AG04450 (cell line): ENCODE measurements around the gene CCDC78. TPM values are rescaled to one million over a fixed set of nuclear protein-coding genes. Genes with fewer than 3 reads are reported as not detected.
"Not testable (repeated sequence)": the region's sequence is repeated elsewhere in the genome, so short reads cannot be mapped to it uniquely, and the experiment has no call there.

Experiments
- CTCF ChIA-PET: fragments of 300-600, 350-600 bp; formaldehyde crosslinking; extraction: SDS; loops from one replicate; lab custom pipeline; 2022; ENCODE audit warnings: antibody characterized with exemption, inconsistent platforms; lab: Charles Lee
- POLR2A ChIA-PET: fragments of 350-600 bp; formaldehyde crosslinking; extraction: SDS; loops from one replicate; lab custom pipeline; 2021; ENCODE audit warnings: antibody characterized with exemption, inconsistent platforms; lab: Yijun Ruan, JAX
- DNase-seq: peaks from one replicate; pipeline ENCODE4 v3.0.0-alpha.2; 2011; ENCODE audit warnings: low read depth, low spot score
- H3K27ac ChIP-seq: one replicate; pipeline ENCODE4 v1.5.1; 2012; ENCODE audit warnings: low read depth, low read length, control low read depth
- H3K27me3 ChIP-seq: one replicate; pipeline ENCODE4 v1.6.0; 2012; ENCODE audit warnings: low read length; ENCODE audit not compliant: control insufficient read depth, insufficient read depth
- H3K4me3 ChIP-seq: 2 replicates; pipeline ENCODE4 v1.5.1; 2011; ENCODE audit warnings: mild to moderate bottlenecking, low read depth, low read length, control low read depth
- H3K9me3 ChIP-seq: 2 replicates; pipeline ENCODE4 v1.5.1; 2012; ENCODE audit warnings: low read length; ENCODE audit not compliant: control insufficient read depth, insufficient read depth
- polyA plus RNA-seq: library from polyadenylated mRNA; depleted of rRNA; stranded (reverse); fragments of >200 nt; gene quantifications from 2 replicates; pipeline ENCODE4 v1.2.3, GENCODE V29; 2011
- TF ChIP-seq, protein P1 (sequence below): IDR thresholded peaks from 2 replicates; pipeline ENCODE4 v1.5.1; 2011; ENCODE audit warnings: low read depth, low read length, control low read depth, inconsistent platforms

Gene CCDC78
- polyA plus RNA-seq, 1 experiment = 1.1 TPM

DNA sequence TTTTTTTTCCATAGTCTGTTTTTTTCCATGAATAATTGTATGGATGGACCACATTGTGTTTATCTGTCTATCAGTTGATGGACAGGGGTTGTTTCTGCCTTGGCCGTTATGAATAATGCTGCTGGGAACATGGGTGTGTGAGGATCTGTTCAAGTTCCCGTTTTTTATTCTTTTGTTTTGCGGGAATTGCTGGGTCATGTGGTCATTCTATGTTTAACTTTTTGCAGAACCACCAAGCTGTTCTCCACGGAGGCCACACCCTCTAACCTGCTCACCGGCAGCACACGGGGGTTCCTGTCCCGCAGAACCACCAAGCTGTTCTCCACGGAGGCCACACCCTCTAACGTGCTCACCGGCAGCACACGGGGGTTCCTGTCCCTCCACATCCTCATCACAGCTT is 28.4 kb upstream of the CCDC78 start:
- POLR2A ChIA-PET = no interaction called here
- CTCF ChIA-PET = no interaction called here
- Histone ChIP-seq H3K9me3 (no peaks in the 10 kb centered on the region; the same call in none of the 2 replicates), H3K27me3 (peaks cover 14% of the 10 kb centered on the region), H3K4me3 (no peak overlapping the region), H3K27ac (no peak overlapping the region)
- TF ChIP-seq, protein P1, sequence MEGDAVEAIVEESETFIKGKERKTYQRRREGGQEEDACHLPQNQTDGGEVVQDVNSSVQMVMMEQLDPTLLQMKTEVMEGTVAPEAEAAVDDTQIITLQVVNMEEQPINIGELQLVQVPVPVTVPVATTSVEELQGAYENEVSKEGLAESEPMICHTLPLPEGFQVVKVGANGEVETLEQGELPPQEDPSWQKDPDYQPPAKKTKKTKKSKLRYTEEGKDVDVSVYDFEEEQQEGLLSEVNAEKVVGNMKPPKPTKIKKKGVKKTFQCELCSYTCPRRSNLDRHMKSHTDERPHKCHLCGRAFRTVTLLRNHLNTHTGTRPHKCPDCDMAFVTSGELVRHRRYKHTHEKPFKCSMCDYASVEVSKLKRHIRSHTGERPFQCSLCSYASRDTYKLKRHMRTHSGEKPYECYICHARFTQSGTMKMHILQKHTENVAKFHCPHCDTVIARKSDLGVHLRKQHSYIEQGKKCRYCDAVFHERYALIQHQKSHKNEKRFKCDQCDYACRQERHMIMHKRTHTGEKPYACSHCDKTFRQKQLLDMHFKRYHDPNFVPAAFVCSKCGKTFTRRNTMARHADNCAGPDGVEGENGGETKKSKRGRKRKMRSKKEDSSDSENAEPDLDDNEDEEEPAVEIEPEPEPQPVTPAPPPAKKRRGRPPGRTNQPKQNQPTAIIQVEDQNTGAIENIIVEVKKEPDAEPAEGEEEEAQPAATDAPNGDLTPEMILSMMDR = no peak
- no peak for DNase-seq

DNA sequence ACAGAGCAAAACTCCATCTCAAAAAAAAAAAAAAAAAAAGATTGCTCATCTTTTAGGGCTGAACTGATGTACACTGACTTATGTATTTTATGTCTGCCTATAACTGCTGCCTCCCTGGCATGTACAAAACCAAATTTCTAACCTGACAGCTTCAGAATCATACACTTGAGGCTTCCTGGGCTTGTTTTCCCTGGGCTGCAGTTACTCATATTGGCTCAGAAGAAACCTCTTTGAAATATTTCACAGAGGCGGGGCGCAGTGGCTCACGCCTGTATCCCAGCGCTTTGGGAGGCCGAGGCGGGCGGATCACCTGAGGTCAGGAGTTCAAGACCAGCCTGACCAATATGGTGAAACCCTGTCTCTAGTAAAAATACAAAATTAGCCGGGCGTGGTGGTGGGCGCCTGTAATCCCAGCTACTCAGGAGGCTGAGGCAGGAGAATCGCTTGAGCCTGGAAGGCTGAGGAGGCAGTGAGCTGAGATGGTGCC is 27.9 kb upstream of the CCDC78 start:
- H3K27ac ChIP-seq, H3K4me3 ChIP-seq, DNase-seq, H3K9me3 ChIP-seq, POLR2A ChIA-PET, CTCF ChIA-PET: not testable (repeated sequence)
- H3K27me3 ChIP-seq = peaks cover 12% of the 10 kb centered on the region

DNA sequence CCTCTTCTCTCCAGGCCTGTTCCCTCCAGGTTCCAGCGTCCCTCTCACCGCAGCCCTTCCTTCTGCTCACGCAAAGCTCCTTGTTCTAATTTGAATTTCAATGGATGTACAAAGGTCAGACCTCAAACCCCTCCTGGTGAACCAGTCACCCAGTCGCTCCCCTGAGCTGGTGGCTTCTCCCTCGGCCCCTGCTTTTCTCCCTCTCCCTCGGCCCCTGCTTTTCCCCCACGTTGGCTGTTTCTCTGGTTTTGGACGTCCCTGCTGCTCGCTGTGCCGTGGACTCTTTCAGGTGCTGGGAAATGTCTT is 25.7 kb upstream of the CCDC78 start:
- Histone ChIP-seq H3K9me3 (no peaks in the 10 kb centered on the region; the same call in none of the 2 replicates), H3K27me3 (peaks cover 12% of the 10 kb centered on the region), H3K27ac (no peak overlapping the region), H3K4me3 (no peak overlapping the region)
- TF ChIP-seq, protein P1 = no peak
- CTCF ChIA-PET = interaction anchor here (1.1 kb wide), 1 partner anchor 10 kb away, joined by 3 read pairs; no protein-coding TSS in a partner anchor
- DNase-seq = no peak
- POLR2A ChIA-PET = interaction anchor here (0.5 kb wide), 1 partner anchor 32 kb away, joined by 6 read pairs; no protein-coding TSS in a partner anchor

DNA sequence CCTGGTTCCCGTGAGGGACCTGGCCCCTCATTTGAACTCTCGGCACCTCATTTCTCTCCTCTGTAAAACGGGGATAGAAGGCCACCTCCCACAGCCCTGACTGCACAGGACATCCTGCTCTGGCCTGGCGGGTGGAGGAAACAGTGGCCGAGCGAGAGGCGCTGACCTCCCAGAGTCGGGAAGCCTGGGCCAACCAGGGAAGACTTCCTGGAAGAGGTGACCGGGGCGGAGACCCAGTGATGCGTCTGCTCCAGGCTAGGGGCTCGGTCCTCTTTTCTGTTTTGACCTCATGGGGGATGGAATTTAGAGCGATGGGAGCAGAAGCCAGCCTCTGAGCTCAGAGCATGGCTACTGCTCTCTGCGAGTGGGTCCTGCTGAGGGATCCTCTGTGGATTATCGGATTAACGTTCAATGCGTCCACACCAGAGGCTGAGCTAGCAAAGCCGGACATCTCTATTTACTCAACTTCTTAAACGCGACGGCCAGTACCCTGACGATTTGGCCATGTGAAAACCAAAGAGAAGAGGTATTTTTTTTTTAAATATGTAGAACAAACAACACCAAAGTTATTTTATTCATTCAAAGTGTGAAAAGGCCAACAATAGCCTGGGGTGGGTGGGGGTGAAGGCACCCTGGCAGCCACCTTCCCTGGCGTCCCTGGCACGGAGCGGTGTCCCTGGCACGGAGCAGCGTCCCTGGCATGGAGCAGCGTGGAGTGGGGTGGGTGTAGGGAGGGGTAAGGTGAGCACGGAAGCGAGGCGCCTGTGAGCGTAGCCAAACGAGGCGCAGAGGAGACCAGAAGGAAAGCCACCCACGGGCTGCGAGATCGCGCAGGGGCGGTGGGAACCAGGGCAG is 25.1 kb upstream of the CCDC78 start:
- Histone ChIP-seq H3K9me3 (no peaks in the 10 kb centered on the region; the same call in none of the 2 replicates), H3K4me3 (no peak overlapping the region), H3K27ac (no peak overlapping the region), H3K27me3 (peaks cover 12% of the 10 kb centered on the region)
- DNase-seq = no peak
- CTCF ChIA-PET = interaction anchor here (1.1 kb wide), 1 partner anchor 9 kb away, joined by 3 read pairs; no protein-coding TSS in a partner anchor
- TF ChIP-seq, protein P1 = no peak
- POLR2A ChIA-PET = no interaction called here

DNA sequence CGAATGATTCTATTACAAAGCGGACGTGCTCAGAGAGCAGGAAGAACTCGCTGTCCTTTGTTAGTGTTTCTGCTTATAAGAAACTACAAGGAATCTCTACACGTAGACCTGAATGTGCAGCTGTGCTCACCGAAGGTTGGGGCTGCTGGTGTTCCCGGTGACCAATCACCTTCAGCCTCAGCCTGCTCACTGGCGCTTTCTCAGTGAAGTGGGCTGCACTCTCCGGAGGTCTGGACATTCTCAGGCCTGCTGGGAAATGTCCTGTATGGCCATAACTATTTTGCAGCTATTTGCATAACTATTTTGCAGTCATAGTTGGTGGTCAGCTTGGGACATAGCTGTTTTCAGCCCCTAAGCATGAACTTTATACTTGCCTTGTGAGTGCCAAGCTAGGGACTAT is 24.2 kb upstream of the CCDC78 start:
- H3K4me3 ChIP-seq = no peak overlapping the region
- ChIA-PET CTCF (interaction anchor here (1.2 kb wide), 1 partner anchor 9 kb away, joined by 3 read pairs; the partner anchor contains the start of gene CIAO3), POLR2A (no interaction called here)
- H3K27me3 ChIP-seq = peaks cover 12% of the 10 kb centered on the region
- no peak overlapping the region for H3K27ac ChIP-seq
- no peaks in the 10 kb centered on the region; the same call in 1 of the 2 replicates for H3K9me3 ChIP-seq
- no peak for DNase-seq
- TF ChIP-seq, protein P1 = no peak
